Measurements from ENCODE around the gene CER1.

The CER1 gene

DNA sequence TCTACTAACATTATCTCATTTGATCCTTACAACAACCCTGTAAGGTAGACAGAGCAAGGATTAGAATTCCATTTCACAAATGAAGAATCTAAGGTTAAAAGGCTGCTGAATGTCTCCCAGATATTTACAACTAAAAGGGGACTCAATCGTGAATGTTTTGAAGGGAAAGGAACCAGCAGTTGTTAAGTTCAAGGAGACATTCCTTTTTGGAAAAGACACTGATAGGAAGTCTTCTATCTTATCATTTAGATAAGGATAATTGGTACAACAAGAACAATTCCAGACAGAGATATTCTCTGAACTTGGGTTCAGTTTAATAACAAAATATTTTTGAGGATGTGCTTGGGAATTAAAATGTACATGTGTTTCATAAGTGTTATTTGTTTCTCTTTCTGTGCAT lies 37.5 kb upstream of the CER1 start:
- H3K9me3 ChIP-seq (ENCODE audit: control insufficient read depth, insufficient read depth, low read length) = no peaks in the 10 kb centered on the region
- no peaks in the 10 kb centered on the region for H3K9me2 ChIP-seq (replicated peaks; ENCODE audit: control insufficient read depth, low read length)
- peaks cover 8% of the 10 kb centered on the region; the same call in 1 of the 2 replicates for H3K27me3 ChIP-seq (ENCODE audit: control insufficient read depth, low read length)
- no peaks in the 10 kb centered on the region for H3K36me3 ChIP-seq (ENCODE audit: control insufficient read depth, low read length)
- no peaks in the 10 kb centered on the region for H3K79me2 ChIP-seq (ENCODE audit: control insufficient read depth, low read length)
- no peak overlapping the region for H3K27ac ChIP-seq (ENCODE audit: low read depth, low read length)
- TF ChIP-seq, protein P1, sequence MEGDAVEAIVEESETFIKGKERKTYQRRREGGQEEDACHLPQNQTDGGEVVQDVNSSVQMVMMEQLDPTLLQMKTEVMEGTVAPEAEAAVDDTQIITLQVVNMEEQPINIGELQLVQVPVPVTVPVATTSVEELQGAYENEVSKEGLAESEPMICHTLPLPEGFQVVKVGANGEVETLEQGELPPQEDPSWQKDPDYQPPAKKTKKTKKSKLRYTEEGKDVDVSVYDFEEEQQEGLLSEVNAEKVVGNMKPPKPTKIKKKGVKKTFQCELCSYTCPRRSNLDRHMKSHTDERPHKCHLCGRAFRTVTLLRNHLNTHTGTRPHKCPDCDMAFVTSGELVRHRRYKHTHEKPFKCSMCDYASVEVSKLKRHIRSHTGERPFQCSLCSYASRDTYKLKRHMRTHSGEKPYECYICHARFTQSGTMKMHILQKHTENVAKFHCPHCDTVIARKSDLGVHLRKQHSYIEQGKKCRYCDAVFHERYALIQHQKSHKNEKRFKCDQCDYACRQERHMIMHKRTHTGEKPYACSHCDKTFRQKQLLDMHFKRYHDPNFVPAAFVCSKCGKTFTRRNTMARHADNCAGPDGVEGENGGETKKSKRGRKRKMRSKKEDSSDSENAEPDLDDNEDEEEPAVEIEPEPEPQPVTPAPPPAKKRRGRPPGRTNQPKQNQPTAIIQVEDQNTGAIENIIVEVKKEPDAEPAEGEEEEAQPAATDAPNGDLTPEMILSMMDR (IDR thresholded peaks at IDR 0.05; ENCODE audit: low read depth, low read length, poor library complexity, severe bottlenecking) = no peak
- TF ChIP-seq EZH2phosphoT487 (IDR thresholded peaks at IDR 0.05; ENCODE audit: borderline replicate concordance, low read length) = no peak
- H3K4me1 ChIP-seq (ENCODE audit: control insufficient read depth, low read length) = no peaks in the 10 kb centered on the region
- no peak overlapping the region for H3K4me3 ChIP-seq (ENCODE audit: low read length)
- no peaks in the 10 kb centered on the region for H4K20me1 ChIP-seq (ENCODE audit: control insufficient read depth, insufficient read depth, low read depth, low read length)
- no peaks in the 10 kb centered on the region for H3F3A ChIP-seq (ENCODE audit: control insufficient read depth, insufficient read depth)
- no peak overlapping the region for H3K4me2 ChIP-seq (ENCODE audit: low read length)

DNA sequence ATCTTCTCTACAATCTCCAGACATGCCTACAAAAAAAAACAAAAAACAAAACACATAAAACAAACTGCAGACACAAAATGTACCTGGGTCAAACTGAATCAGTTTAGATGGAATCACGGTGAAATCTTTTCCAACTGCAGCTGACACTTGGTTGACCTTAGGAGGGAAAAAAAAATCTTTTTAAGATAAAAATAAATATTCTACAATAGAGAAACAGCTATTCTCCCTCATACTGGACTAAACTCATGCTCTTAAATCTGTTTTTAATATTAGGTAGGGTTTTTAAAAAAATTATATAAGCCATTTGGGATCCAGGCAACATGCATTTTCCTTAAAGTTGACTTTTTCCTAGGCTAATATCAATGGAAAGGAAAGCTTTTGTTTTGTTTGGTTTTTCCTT lies 33.8 kb upstream of the CER1 start:
- no peaks in the 10 kb centered on the region for H3K9me2 ChIP-seq (replicated peaks; ENCODE audit: control insufficient read depth, low read length)
- H3K27ac ChIP-seq (ENCODE audit: low read depth, low read length) = no peak overlapping the region
- no peak overlapping the region for H3K4me3 ChIP-seq (ENCODE audit: low read length)
- no peaks in the 10 kb centered on the region for H4K20me1 ChIP-seq (ENCODE audit: control insufficient read depth, insufficient read depth, low read depth, low read length)
- H3F3A ChIP-seq (ENCODE audit: control insufficient read depth, insufficient read depth) = no peaks in the 10 kb centered on the region
- H3K4me2 ChIP-seq (ENCODE audit: low read length) = no peak overlapping the region
- H3K4me1 ChIP-seq (ENCODE audit: control insufficient read depth, low read length) = no peaks in the 10 kb centered on the region
- no peaks in the 10 kb centered on the region for H3K9me3 ChIP-seq (ENCODE audit: control insufficient read depth, insufficient read depth, low read length)
- no peak for TF ChIP-seq EZH2phosphoT487 (IDR thresholded peaks at IDR 0.05; ENCODE audit: borderline replicate concordance, low read length)
- H3K79me2 ChIP-seq (ENCODE audit: control insufficient read depth, low read length) = no peaks in the 10 kb centered on the region
- peaks cover 10% of the 10 kb centered on the region; the same call in 1 of the 2 replicates for H3K27me3 ChIP-seq (ENCODE audit: control insufficient read depth, low read length)
- no peaks in the 10 kb centered on the region for H3K36me3 ChIP-seq (ENCODE audit: control insufficient read depth, low read length)

DNA sequence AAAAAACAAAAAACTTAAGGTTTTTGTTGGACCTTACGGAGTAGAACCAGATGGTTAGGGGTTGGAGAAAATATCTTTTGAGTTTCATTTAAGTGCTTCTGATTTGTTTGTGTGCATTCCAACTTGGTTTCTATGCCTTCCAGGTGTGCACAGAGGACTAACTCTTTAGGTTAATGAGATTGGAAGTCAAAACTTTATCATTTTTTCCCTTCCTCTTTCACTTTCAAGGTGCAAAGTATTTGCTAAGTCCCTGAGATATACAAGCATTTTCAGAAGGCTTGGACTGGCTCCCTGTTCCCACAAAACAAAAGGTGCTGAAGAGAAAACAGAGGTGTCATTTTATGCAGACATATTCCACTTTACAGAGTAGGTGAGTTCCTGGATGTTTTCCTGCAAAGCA lies 30.3 kb upstream of the CER1 start:
- no peaks in the 10 kb centered on the region for H3K79me2 ChIP-seq (ENCODE audit: control insufficient read depth, low read length)
- no peak overlapping the region for H3K4me2 ChIP-seq (ENCODE audit: low read length)
- no peak for TF ChIP-seq EZH2phosphoT487 (IDR thresholded peaks at IDR 0.05; ENCODE audit: borderline replicate concordance, low read length)
- TF ChIP-seq, protein P1 (IDR thresholded peaks at IDR 0.05; ENCODE audit: low read depth, low read length, poor library complexity, severe bottlenecking) = no peak
- H3K27ac ChIP-seq (ENCODE audit: low read depth, low read length) = no peak overlapping the region
- H3F3A ChIP-seq (ENCODE audit: control insufficient read depth, insufficient read depth) = no peaks in the 10 kb centered on the region
- peaks cover 12% of the 10 kb centered on the region; the same call in 1 of the 2 replicates for H3K27me3 ChIP-seq (ENCODE audit: control insufficient read depth, low read length)
- H3K36me3 ChIP-seq (ENCODE audit: control insufficient read depth, low read length) = no peaks in the 10 kb centered on the region
- no peaks in the 10 kb centered on the region for H3K4me1 ChIP-seq (ENCODE audit: control insufficient read depth, low read length)
- H3K9me3 ChIP-seq (ENCODE audit: control insufficient read depth, insufficient read depth, low read length) = no peaks in the 10 kb centered on the region
- no peak overlapping the region for H3K4me3 ChIP-seq (ENCODE audit: low read length)
- no peaks in the 10 kb centered on the region for H3K9me2 ChIP-seq (replicated peaks; ENCODE audit: control insufficient read depth, low read length)
- H4K20me1 ChIP-seq (ENCODE audit: control insufficient read depth, insufficient read depth, low read depth, low read length) = no peaks in the 10 kb centered on the region

DNA sequence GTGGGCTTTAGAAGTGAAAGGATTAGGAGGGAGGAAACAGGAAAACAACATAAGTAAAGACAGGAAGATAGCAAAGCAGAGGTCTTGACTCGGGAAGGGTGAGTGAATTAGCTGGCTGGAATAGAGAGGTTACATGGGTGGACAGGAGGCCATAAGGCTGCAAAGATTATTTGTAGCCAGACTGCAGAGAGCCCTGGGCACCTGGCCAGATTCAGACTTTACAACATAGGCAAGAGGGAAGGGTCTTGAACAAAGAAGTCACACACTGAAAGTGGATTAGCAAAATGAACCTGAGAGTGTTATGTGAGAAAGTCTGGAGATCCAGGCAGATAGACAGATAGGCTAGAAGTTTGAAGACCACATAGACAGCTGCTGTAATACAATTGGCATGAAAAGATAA lies 29.7 kb upstream of the CER1 start:
- H3K4me3 ChIP-seq (ENCODE audit: low read length) = no peak overlapping the region
- peaks cover 12% of the 10 kb centered on the region; the same call in 1 of the 2 replicates for H3K27me3 ChIP-seq (ENCODE audit: control insufficient read depth, low read length)
- no peak overlapping the region for H3K4me2 ChIP-seq (ENCODE audit: low read length)
- H3K9me2 ChIP-seq (replicated peaks; ENCODE audit: control insufficient read depth, low read length) = no peaks in the 10 kb centered on the region
- no peak overlapping the region for H3K27ac ChIP-seq (ENCODE audit: low read depth, low read length)
- H4K20me1 ChIP-seq (ENCODE audit: control insufficient read depth, insufficient read depth, low read depth, low read length) = no peaks in the 10 kb centered on the region
- no peaks in the 10 kb centered on the region for H3K36me3 ChIP-seq (ENCODE audit: control insufficient read depth, low read length)
- no peaks in the 10 kb centered on the region for H3K79me2 ChIP-seq (ENCODE audit: control insufficient read depth, low read length)
- H3K4me1 ChIP-seq (ENCODE audit: control insufficient read depth, low read length) = no peaks in the 10 kb centered on the region
- no peaks in the 10 kb centered on the region for H3K9me3 ChIP-seq (ENCODE audit: control insufficient read depth, insufficient read depth, low read length)
- no peaks in the 10 kb centered on the region for H3F3A ChIP-seq (ENCODE audit: control insufficient read depth, insufficient read depth)
- no peak for TF ChIP-seq EZH2phosphoT487 (IDR thresholded peaks at IDR 0.05; ENCODE audit: borderline replicate concordance, low read length)
